H7 (cell line): Measurements from ENCODE around the gene EPYC. TPM values are rescaled to one million over a fixed set of nuclear protein-coding genes. Genes with fewer than 3 reads are reported as not detected.

Source experiments
- DNase-seq: peaks from one replicate; pipeline ENCODE4 v3.0.0; 2012
- H3K27me3 ChIP-seq: 2 replicates; pipeline ENCODE4 v1.6.0; 2011; ENCODE audit warnings: mild to moderate bottlenecking, low read length; ENCODE audit not compliant: control insufficient read depth, insufficient read depth
- H3K36me3 ChIP-seq: replicated peaks from 2 replicates; pipeline ENCODE4 v1.5.1; 2011; ENCODE audit warnings: low read length; ENCODE audit not compliant: control insufficient read depth, insufficient read depth
- H3K4me3 ChIP-seq: 2 replicates; pipeline ENCODE4 v1.5.1; 2011; ENCODE audit warnings: low read depth, mild to moderate bottlenecking, control low read depth, low read length, moderate library complexity; ENCODE audit not compliant: insufficient read depth
- total RNA-seq: library from RNA; depleted of rRNA; stranded (reverse); fragments of >200 nt; shearing (Covaris generic); gene quantifications from 2 replicates; pipeline ENCODE4 v1.2.3, GENCODE V29; 2014; rRNA removed

Gene EPYC
- total RNA-seq, 1 experiment from 2014 or later: not detected

GRCh38 chr12:90924406-90924805 lies 80.4 kb downstream of the EPYC start:
- H3K27me3 ChIP-seq: no peaks in the 10 kb centered on the region; the same call in 1 of the 2 replicates
- no peaks in the 10 kb centered on the region for H3K36me3 ChIP-seq
- H3K4me3 ChIP-seq: no peak overlapping the region
- DNase-seq: no peak

- Histone ChIP-seq H3K27me3 (no peaks in the 10 kb centered on the region; the same call in 1 of the 2 replicates), H3K4me3 (no peak overlapping the region), H3K36me3 (no peaks in the 10 kb centered on the region)
- no peak for DNase-seq
Observed at GRCh38 chr12:90922145-90922627, 82.6 kb downstream of the EPYC start.

- no peaks in the 10 kb centered on the region; the same call in 1 of the 2 replicates for H3K27me3 ChIP-seq
- no peaks in the 10 kb centered on the region for H3K36me3 ChIP-seq
- DNase-seq: no peak
- H3K4me3 ChIP-seq: no peak overlapping the region
Observed at GRCh38 chr12:90921536-90921935, 83.2 kb downstream of the EPYC start.

GRCh38 chr12:90920222-90920621 lies 84.5 kb downstream of the EPYC start:
- no peaks in the 10 kb centered on the region; the same call in 1 of the 2 replicates for H3K27me3 ChIP-seq
- H3K36me3 ChIP-seq: no peaks in the 10 kb centered on the region
- H3K4me3 ChIP-seq: no peak overlapping the region
- no peak for DNase-seq

- Histone ChIP-seq H3K36me3 (no peaks in the 10 kb centered on the region), H3K4me3 (no peak overlapping the region), H3K27me3 (no peaks in the 10 kb centered on the region)
- DNase-seq: no peak
Observed at GRCh38 chr12:90917431-90917830, 87.3 kb downstream of the EPYC start.

- H3K27me3 ChIP-seq: no peaks in the 10 kb centered on the region
- no peak overlapping the region for H3K4me3 ChIP-seq
- no peak for DNase-seq
- H3K36me3 ChIP-seq: no peaks in the 10 kb centered on the region
Observed at GRCh38 chr12:90916516-90916915, 88.3 kb downstream of the EPYC start.

GRCh38 chr12:90915353-90915752 lies 89.4 kb downstream of the EPYC start:
- H3K27me3 ChIP-seq: no peaks in the 10 kb centered on the region
- H3K36me3 ChIP-seq: no peaks in the 10 kb centered on the region
- no peak for DNase-seq
- no peak overlapping the region for H3K4me3 ChIP-seq

Other genes starting within 250 kb of the EPYC start
- gene CCER1, start 49.8 kb downstream of the EPYC start, total RNA-seq: not detected in 2 replicates
- not detected in 2 replicates for gene KERA, start 53.1 kb upstream of the EPYC start, total RNA-seq
- gene LUM, start 106.5 kb upstream of the EPYC start, total RNA-seq: not detected in 2 replicates
- gene DCN, start 177.8 kb upstream of the EPYC start, total RNA-seq: 0.22 TPM in 1 of 2 replicates, not detected in the other